ENCODE results near the gene AUH. TPM values are rescaled to one million over a fixed set of nuclear protein-coding genes. Genes with fewer than 3 reads are reported as not detected.
A peak's percentile ranks its signal among the peaks of the same experiment; 100 is the strongest.

Gene AUH
- total RNA-seq, 1 donor from 2014 or later: 24.9 TPM

DNA sequence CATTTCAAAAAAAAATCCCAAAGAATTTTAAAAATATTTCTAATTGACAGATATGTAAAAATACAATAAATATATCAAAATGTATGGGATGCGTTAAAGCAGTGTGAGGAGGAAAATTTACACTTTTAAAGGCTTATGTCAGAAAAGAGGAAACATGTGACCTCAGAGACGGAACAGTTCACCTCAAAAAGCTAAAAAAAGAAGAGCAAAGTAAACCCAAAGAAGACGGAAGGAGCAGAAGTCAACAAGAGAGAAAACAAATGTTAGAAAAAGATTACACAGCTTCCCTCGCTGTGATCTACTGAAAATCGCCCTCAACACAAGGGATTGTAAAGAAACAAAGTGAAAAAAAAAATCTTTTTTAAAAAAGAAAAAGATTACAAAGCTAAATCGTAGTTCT is 186.9 kb downstream of the AUH start:
- no peak overlapping the region for H3K27ac Mint-ChIP-seq
- H3K4me1 Mint-ChIP-seq (ENCODE audit: low read depth): peaks cover 1% of the 10 kb centered on the region
- H3K4me3 Mint-ChIP-seq (ENCODE audit: low read depth): no peak overlapping the region
- TF ChIP-seq, protein P1, sequence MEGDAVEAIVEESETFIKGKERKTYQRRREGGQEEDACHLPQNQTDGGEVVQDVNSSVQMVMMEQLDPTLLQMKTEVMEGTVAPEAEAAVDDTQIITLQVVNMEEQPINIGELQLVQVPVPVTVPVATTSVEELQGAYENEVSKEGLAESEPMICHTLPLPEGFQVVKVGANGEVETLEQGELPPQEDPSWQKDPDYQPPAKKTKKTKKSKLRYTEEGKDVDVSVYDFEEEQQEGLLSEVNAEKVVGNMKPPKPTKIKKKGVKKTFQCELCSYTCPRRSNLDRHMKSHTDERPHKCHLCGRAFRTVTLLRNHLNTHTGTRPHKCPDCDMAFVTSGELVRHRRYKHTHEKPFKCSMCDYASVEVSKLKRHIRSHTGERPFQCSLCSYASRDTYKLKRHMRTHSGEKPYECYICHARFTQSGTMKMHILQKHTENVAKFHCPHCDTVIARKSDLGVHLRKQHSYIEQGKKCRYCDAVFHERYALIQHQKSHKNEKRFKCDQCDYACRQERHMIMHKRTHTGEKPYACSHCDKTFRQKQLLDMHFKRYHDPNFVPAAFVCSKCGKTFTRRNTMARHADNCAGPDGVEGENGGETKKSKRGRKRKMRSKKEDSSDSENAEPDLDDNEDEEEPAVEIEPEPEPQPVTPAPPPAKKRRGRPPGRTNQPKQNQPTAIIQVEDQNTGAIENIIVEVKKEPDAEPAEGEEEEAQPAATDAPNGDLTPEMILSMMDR (IDR thresholded peaks at IDR 0.05; ENCODE audit: unreplicated experiment): no peak
- no peaks in the 10 kb centered on the region for H3K27me3 Mint-ChIP-seq
- H3K9me3 Mint-ChIP-seq (ENCODE audit: low read depth): peaks cover 19% of the 10 kb centered on the region
- H3K36me3 Mint-ChIP-seq (ENCODE audit: insufficient read depth): no peaks in the 10 kb centered on the region
- no peak for DNase-seq (ENCODE audit: low spot score, unreplicated experiment)

DNA sequence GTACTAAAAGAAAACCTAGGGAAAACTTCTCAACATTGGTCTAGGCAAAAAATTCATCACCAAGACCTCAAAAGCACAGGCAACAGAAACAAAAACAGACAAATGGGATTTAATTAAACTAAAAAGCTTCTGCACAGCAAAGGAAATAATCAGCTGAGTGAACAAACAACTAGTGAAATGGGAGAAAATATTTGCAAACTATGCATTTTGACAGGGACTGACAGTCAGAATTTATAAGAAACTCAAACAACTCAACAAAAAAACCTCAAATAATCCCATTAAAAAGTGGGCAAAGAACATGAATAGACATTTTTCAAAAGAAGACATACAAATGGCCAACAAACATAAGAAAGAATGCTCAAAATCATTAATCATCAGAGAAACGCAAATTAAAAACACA is 189.4 kb downstream of the AUH start:
- TF ChIP-seq, protein P1 (IDR thresholded peaks at IDR 0.05; ENCODE audit: unreplicated experiment): no peak
- peaks cover 19% of the 10 kb centered on the region for H3K9me3 Mint-ChIP-seq (ENCODE audit: low read depth)
- H3K36me3 Mint-ChIP-seq (ENCODE audit: insufficient read depth): no peaks in the 10 kb centered on the region
- no peaks in the 10 kb centered on the region for H3K27me3 Mint-ChIP-seq
- H3K27ac Mint-ChIP-seq: no peak overlapping the region
- peaks cover 1% of the 10 kb centered on the region for H3K4me1 Mint-ChIP-seq (ENCODE audit: low read depth)
- H3K4me3 Mint-ChIP-seq (ENCODE audit: low read depth): no peak overlapping the region
- no peak for DNase-seq (ENCODE audit: low spot score, unreplicated experiment)

DNA sequence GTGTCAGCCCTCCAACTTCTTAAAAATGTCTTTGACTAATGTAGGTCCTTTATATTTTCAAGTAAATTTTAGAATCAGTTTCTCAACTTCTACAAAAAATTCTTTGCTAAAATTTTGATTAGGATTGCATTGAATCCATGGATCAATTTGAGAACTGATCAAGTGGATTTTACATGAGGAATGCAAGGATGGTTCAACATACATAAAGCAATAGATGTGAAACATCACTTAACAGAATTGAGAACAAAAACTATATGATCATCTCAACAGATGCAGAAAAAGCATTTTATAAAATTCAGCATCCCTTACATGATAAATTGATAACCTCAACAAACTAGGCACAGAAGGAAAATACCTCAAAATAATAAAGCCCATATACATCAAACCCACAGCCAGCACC is 190.8 kb downstream of the AUH start:
- TF ChIP-seq, protein P1 (IDR thresholded peaks at IDR 0.05; ENCODE audit: unreplicated experiment): no peak
- no peak overlapping the region for H3K27ac Mint-ChIP-seq
- H3K36me3 Mint-ChIP-seq (ENCODE audit: insufficient read depth): no peaks in the 10 kb centered on the region
- no peak overlapping the region for H3K4me3 Mint-ChIP-seq (ENCODE audit: low read depth)
- no peak for DNase-seq (ENCODE audit: low spot score, unreplicated experiment)
- peaks cover 1% of the 10 kb centered on the region for H3K4me1 Mint-ChIP-seq (ENCODE audit: low read depth)
- no peaks in the 10 kb centered on the region for H3K27me3 Mint-ChIP-seq
- H3K9me3 Mint-ChIP-seq (ENCODE audit: low read depth): peaks cover 19% of the 10 kb centered on the region

DNA sequence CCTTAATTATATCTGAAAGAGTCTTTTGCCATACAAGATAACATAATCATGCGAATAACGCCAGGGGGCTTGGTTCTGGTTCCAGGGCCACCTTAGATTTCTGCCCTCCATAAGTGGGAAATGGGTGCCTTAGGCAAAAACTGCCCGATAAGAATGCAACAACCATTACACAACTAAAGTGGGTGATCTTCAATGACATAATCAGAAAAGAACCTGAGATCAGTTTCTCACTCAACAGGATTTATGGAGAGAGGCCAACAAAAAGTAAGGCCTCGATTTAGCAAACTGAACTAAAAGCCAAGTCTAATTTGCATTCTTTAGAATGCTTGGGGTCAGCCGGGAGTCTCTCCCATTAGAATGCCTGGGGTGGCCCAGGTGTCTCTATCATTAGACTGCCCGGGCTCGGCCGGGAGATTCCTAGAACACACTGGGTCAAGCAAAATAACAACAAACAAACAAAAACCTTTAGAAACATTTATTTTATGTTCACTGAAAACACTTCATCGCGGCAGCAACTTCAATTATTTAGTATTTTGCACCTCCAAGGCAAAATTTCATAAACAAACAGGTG is 194.8 kb downstream of the AUH start:
- Mint-ChIP-seq H3K4me3 (ENCODE audit: low read depth) (no peak overlapping the region), H3K4me1 (ENCODE audit: low read depth) (peaks cover 7% of the 10 kb centered on the region), H3K27ac (no peak overlapping the region), H3K36me3 (ENCODE audit: insufficient read depth) (no peaks in the 10 kb centered on the region), H3K9me3 (ENCODE audit: low read depth) (peaks cover 16% of the 10 kb centered on the region), H3K27me3 (no peaks in the 10 kb centered on the region)
- TF ChIP-seq, protein P1 (IDR thresholded peaks at IDR 0.05; ENCODE audit: unreplicated experiment): no peak
- no peak for DNase-seq (ENCODE audit: low spot score, unreplicated experiment)

GRCh38 chr9:91164724-91165520 is 196.8 kb downstream of the AUH start:
- peak overlapping the region; percentile 52 for H3K27ac Mint-ChIP-seq

More at GRCh38 chr9:91164724-91165520, 196.8 kb downstream of the AUH start:
- no peak overlapping the region for H3K4me3 Mint-ChIP-seq (ENCODE audit: low read depth)
- H3K36me3 Mint-ChIP-seq (ENCODE audit: insufficient read depth): no peaks in the 10 kb centered on the region
- peaks cover 7% of the 10 kb centered on the region for H3K4me1 Mint-ChIP-seq (ENCODE audit: low read depth)
- TF ChIP-seq, protein P1 (IDR thresholded peaks at IDR 0.05; ENCODE audit: unreplicated experiment): no peak
- DNase-seq (ENCODE audit: low spot score, unreplicated experiment): no peak
- no peaks in the 10 kb centered on the region for H3K9me3 Mint-ChIP-seq (ENCODE audit: low read depth)
- no peaks in the 10 kb centered on the region for H3K27me3 Mint-ChIP-seq

Other genes starting within 250 kb of the AUH start
- 21.7 and 22.0 TPM in 2 replicates for gene NFIL3, start 61.9 kb upstream of the AUH start, total RNA-seq

Measured in progenitor cell of endocrine pancreas (in vitro differentiated cells).